Neuron (in vitro differentiated cells): ENCODE measurements around the gene LTBP3.

Experiments used
- H2AFZ ChIP-seq: one replicate; pipeline ENCODE4 v1.6.1; 2013; ENCODE audit warnings: low read depth, mild to moderate bottlenecking, inconsistent platforms, low read length, moderate library complexity
- H3K27me3 ChIP-seq: one replicate; pipeline ENCODE4 v1.6.1; 2013; ENCODE audit warnings: low read length; ENCODE audit not compliant: insufficient read depth
- H3K36me3 ChIP-seq: one replicate; pipeline ENCODE4 v1.6.1; 2013; ENCODE audit warnings: low read length; ENCODE audit not compliant: insufficient read depth
- H3K4me1 ChIP-seq: one replicate; pipeline ENCODE4 v1.6.1; 2013; ENCODE audit warnings: low read length; ENCODE audit not compliant: insufficient read depth
- H3K4me3 ChIP-seq: 2 replicates; pipeline ENCODE4 v1.5.1; 2013; ENCODE audit warnings: mild to moderate bottlenecking, low read length, moderate library complexity
- H3K9me3 ChIP-seq: one replicate; pipeline ENCODE4 v1.6.1; 2013; ENCODE audit warnings: low read length

Gene LTBP3

GRCh38 chr11:65580031-65580692 lies 22.0 kb upstream of the LTBP3 start:
- Histone ChIP-seq H3K36me3 (peaks cover 2% of the 10 kb centered on the region), H3K4me1 (peaks cover 22% of the 10 kb centered on the region), H2AFZ (no peak overlapping the region), H3K4me3 (no peak overlapping the region), H3K9me3 (no peaks in the 10 kb centered on the region), H3K27me3 (no peaks in the 10 kb centered on the region)

DNA sequence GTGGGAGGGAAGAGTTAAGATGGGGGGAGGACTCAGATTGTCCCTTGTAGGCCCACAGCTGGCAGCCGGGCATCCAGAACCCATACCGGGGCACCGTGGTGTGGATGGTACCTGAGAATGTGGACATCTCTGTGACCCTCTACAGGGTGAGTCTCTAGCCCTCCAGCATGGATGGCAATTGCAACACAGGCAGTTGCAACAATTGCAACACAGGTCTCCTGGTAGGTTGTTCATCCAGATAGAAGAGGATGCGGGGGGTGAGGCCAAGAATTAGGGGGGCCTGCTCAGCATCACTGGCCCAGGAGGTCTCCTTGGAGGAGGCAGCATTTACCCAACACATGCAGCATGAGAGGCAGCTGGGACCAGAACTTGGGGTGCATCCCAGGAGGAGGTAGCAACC lies 21.1 kb upstream of the LTBP3 start:
- Histone ChIP-seq H3K4me1 (peaks cover 23% of the 10 kb centered on the region), H2AFZ (no peak overlapping the region), H3K9me3 (no peaks in the 10 kb centered on the region), H3K4me3 (no peak overlapping the region), H3K36me3 (peaks cover 7% of the 10 kb centered on the region), H3K27me3 (no peaks in the 10 kb centered on the region)

- peaks cover 9% of the 10 kb centered on the region for H3K36me3 ChIP-seq
- no peak overlapping the region for H2AFZ ChIP-seq
- H3K4me3 ChIP-seq: no peak overlapping the region
- H3K4me1 ChIP-seq: peaks cover 26% of the 10 kb centered on the region
- H3K27me3 ChIP-seq: no peaks in the 10 kb centered on the region
- no peaks in the 10 kb centered on the region for H3K9me3 ChIP-seq
Measured at GRCh38 chr11:65578667-65579066, 20.5 kb upstream of the LTBP3 start.

DNA sequence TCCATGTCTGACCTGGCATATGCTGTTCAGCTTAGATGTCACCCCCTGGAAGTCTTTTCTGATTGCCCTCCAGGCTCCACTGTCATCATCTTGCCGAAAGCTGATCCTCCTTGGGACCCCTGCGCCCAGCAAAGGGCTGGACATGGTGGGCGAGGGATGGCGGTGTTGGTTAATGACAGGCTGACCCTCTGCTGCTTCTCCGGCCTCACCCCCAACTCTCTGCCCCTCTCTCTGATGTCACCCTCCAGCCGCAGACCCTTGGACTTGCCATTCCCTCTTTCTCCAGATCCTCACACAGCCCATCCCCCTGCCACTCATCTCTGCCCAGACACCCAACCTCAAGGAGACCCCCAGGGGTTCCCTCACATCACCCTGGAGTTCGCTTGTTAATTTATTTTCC lies 20.0 kb upstream of the LTBP3 start:
- Histone ChIP-seq H3K36me3 (peaks cover 12% of the 10 kb centered on the region), H3K4me3 (no peak overlapping the region), H3K9me3 (no peaks in the 10 kb centered on the region), H3K27me3 (no peaks in the 10 kb centered on the region), H2AFZ (no peak overlapping the region), H3K4me1 (peaks cover 31% of the 10 kb centered on the region)

DNA sequence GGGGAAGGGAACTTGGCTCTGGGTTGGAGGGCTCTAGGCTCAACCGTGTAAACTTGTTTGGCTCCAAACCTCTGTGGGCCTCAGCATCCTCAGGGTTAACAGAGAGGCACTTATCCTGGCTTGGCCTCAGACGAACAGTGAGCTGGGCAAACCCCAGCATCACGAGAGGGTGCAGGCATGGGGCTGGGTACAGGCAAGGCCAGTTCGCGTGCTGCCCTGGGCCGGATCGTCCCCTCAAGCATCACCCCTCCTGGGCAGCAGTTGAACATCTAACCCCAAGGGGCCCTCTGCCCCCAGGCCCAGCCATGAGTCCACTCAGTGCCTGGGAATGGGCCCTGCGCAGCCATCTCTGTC lies 19.6 kb upstream of the LTBP3 start:
- peaks cover 12% of the 10 kb centered on the region for H3K36me3 ChIP-seq
- no peak overlapping the region for H3K4me3 ChIP-seq
- peaks cover 35% of the 10 kb centered on the region for H3K4me1 ChIP-seq
- no peak overlapping the region for H2AFZ ChIP-seq
- H3K9me3 ChIP-seq: no peaks in the 10 kb centered on the region
- no peaks in the 10 kb centered on the region for H3K27me3 ChIP-seq

- H3K4me3 ChIP-seq: no peak overlapping the region
- H3K9me3 ChIP-seq: no peaks in the 10 kb centered on the region
- H3K36me3 ChIP-seq: peaks cover 12% of the 10 kb centered on the region
- H3K4me1 ChIP-seq: peaks cover 35% of the 10 kb centered on the region
- H3K27me3 ChIP-seq: no peaks in the 10 kb centered on the region
- no peak overlapping the region for H2AFZ ChIP-seq
Measured at GRCh38 chr11:65576867-65577755, 19.0 kb upstream of the LTBP3 start.

DNA sequence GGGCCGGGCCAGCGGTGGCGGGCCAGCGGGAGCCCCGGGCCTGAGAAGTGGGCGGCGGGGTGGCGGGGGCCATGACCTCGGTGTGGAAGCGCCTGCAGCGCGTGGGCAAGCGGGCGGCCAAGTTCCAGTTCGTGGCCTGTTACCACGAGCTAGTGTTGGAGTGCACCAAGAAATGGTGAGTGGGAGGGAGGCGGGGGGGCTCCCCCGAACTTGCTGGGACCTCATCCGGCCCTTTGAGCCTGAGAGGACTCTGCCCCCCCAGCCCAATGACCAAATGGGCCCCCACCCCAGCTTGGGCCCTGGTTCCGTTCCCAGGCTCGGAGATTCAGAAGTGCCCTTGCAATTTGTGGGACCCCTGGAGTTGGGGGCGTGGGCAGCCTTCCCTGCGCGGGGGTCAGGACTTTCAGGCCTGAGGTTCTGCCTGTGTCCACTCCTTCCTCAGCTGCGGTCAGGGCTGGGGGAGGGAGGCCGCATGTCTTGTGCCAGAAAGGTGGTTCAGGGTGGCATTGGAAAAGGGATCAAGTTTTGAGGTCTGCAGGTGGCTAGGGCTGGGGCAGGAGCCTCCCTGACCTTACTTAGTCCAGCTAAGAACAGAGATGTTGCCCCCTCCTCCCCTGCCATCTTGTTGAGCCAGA lies 18.2 kb upstream of the LTBP3 start:
- Histone ChIP-seq H3K4me1 (peaks cover 43% of the 10 kb centered on the region), H3K9me3 (no peaks in the 10 kb centered on the region)

GRCh38 chr11:65575568-65576231 lies 17.5 kb upstream of the LTBP3 start, which contains the start of gene EHBP1L1:
EHBP1L1 (plus strand) TSS chr11:65576053; CDS start chr11:65576303, 250 bp downstream.
- Histone ChIP-seq H3K9me3 (no peaks in the 10 kb centered on the region), H3K4me3 (no peak within 1 kb of the TSS), H3K36me3 (peaks cover 12% of the 10 kb centered on the region), H3K27me3 (no peaks in the 10 kb centered on the region), H3K4me1 (peaks cover 49% of the 10 kb centered on the region), H2AFZ (no peak within 1 kb of the TSS)

More for the DNA sequence above, 18.2 kb upstream of the LTBP3 start:
- Histone ChIP-seq H3K4me3 (no peak overlapping the region), H2AFZ (no peak overlapping the region), H3K36me3 (peaks cover 12% of the 10 kb centered on the region), H3K27me3 (no peaks in the 10 kb centered on the region)

- Histone ChIP-seq H3K9me3 (no peaks in the 10 kb centered on the region), H3K4me3 (no peak overlapping the region), H2AFZ (no peak overlapping the region), H3K36me3 (peaks cover 12% of the 10 kb centered on the region), H3K4me1 (peaks cover 52% of the 10 kb centered on the region), H3K27me3 (no peaks in the 10 kb centered on the region)
Measured at GRCh38 chr11:65574811-65575567, 16.8 kb upstream of the LTBP3 start.

GRCh38 chr11:65574109-65574810 lies 16.1 kb upstream of the LTBP3 start:
- Histone ChIP-seq H3K36me3 (peaks cover 12% of the 10 kb centered on the region), H3K27me3 (no peaks in the 10 kb centered on the region), H3K9me3 (no peaks in the 10 kb centered on the region), H3K4me1 (peaks cover 56% of the 10 kb centered on the region), H3K4me3 (peak overlapping the region; percentile 73), H2AFZ (no peak overlapping the region)

- Histone ChIP-seq H3K36me3 (peaks cover 12% of the 10 kb centered on the region), H3K4me1 (peaks cover 60% of the 10 kb centered on the region), H3K4me3 (peak overlapping the region; percentile 73), H2AFZ (no peak overlapping the region), H3K27me3 (no peaks in the 10 kb centered on the region), H3K9me3 (no peaks in the 10 kb centered on the region)
Measured at GRCh38 chr11:65573391-65574079, 15.4 kb upstream of the LTBP3 start.
